Activated T-helper 1 cell treated with anti-CD3 and anti-CD28 coated beads, Interleukin-12 subunit alpha, Interleukin-12 subunit beta, Interleukin-2, Interleukin-4 antibody, amounts not matched to agents 30 ng/mL and 10 ng/mL and 1 ng/mL, durations not matched to agents 14 hours and 24 hours and 36 hours (primary cell): ENCODE measurements around the gene GPR183. TPM values are rescaled to one million over a fixed set of nuclear protein-coding genes. Genes with fewer than 3 reads are reported as not detected.

Experiments
- DNase-seq: peaks from one replicate; pipeline ENCODE4 v3.0.0; 2021; ENCODE audit warnings: low spot score
- H3K27ac Mint-ChIP-seq: one replicate; pipeline ENCODE4 v1.8.0; 2021; ENCODE audit warnings: mild to moderate bottlenecking, mixed read lengths
- H3K27me3 Mint-ChIP-seq: one replicate; pipeline ENCODE4 v1.8.0; 2022; ENCODE audit warnings: mild to moderate bottlenecking, moderate library complexity, mixed read lengths; ENCODE audit not compliant: insufficient read depth
- H3K36me3 Mint-ChIP-seq: one replicate; pipeline ENCODE4 v1.8.0; 2021; ENCODE audit warnings: low read depth, mixed read lengths
- H3K4me1 Mint-ChIP-seq: one replicate; pipeline ENCODE4 v1.8.0; 2021; ENCODE audit warnings: low read depth, mixed read lengths
- H3K4me3 Mint-ChIP-seq: one replicate; pipeline ENCODE4 v1.8.0; 2021; ENCODE audit warnings: mild to moderate bottlenecking, moderate library complexity, mixed read lengths
- H3K9me3 Mint-ChIP-seq: one replicate; pipeline ENCODE4 v1.8.0; 2021; ENCODE audit warnings: mixed read lengths
- intact Hi-C: fragments of 100-400 bp; cut with micrococcal nuclease; formaldehyde crosslinking; loops from one replicate; pipeline ENCODE4 v1.15.1; 2024
- total RNA-seq: library from RNA; stranded (reverse); gene quantifications from 2 replicates; pipeline ENCODE4 v1.2.3, GENCODE V29; 2022

GPR183 gene
- 22.6 and 23.6 TPM in 2 replicates for total RNA-seq

GRCh38 chr13:99307247-99307646 lies at the start of gene GPR183:
GPR183 (minus strand) TSS chr13:99307399; CDS start chr13:99296145, 11,254 bp downstream.
- peaks cover 32% of the 10 kb centered on the region for H3K36me3 Mint-ChIP-seq
- DNase-seq: no peak
- H3K27me3 Mint-ChIP-seq: no peaks in the 10 kb centered on the region
- H3K4me3 Mint-ChIP-seq: peak within 1 kb of the TSS; percentile 83
- H3K27ac Mint-ChIP-seq: peak within 1 kb of the TSS; percentile 87
- intact Hi-C loops: loop anchor here (1.0 to 10.0 kb wide), 7 partner anchors 8 to 298 kb away; partner anchors contain the start of gene CLYBL
- H3K9me3 Mint-ChIP-seq: no peaks in the 10 kb centered on the region
- peaks cover 88% of the 10 kb centered on the region for H3K4me1 Mint-ChIP-seq

GRCh38 chr13:99356262-99357091 lies 49.3 kb upstream of the GPR183 start:
- peaks cover 3% of the 10 kb centered on the region for H3K27me3 Mint-ChIP-seq
- no peaks in the 10 kb centered on the region for H3K9me3 Mint-ChIP-seq
- DNase-seq: peak; percentile 74
- intact Hi-C loops: loop anchor here (1.0 to 10.0 kb wide), 11 partner anchors 15 to 782 kb away; partner anchors contain the start of genes STK24 and UBAC2
- H3K27ac Mint-ChIP-seq: peak overlapping the region; percentile 95
- H3K4me1 Mint-ChIP-seq: peaks cover 99% of the 10 kb centered on the region
- H3K36me3 Mint-ChIP-seq: peaks cover 56% of the 10 kb centered on the region
- H3K4me3 Mint-ChIP-seq: peak overlapping the region; percentile 62

- H3K4me3 Mint-ChIP-seq: peak overlapping the region; percentile 62
- peaks cover 3% of the 10 kb centered on the region for H3K27me3 Mint-ChIP-seq
- DNase-seq: no peak
- peak overlapping the region; percentile 95 for H3K27ac Mint-ChIP-seq
- H3K9me3 Mint-ChIP-seq: no peaks in the 10 kb centered on the region
- H3K36me3 Mint-ChIP-seq: peaks cover 56% of the 10 kb centered on the region
- intact Hi-C loops: loop anchor here (1.0 to 10.0 kb wide), 11 partner anchors 15 to 781 kb away; partner anchors contain the start of genes STK24 and UBAC2
- H3K4me1 Mint-ChIP-seq: peaks cover 99% of the 10 kb centered on the region
These were observed 48.7 kb upstream of the GPR183 start for GRCh38 chr13:99356012-99356261.

GRCh38 chr13:99355267-99356011 lies 48.2 kb upstream of the GPR183 start:
- Mint-ChIP-seq H3K27me3 (peaks cover 3% of the 10 kb centered on the region), H3K27ac (peak overlapping the region; percentile 95), H3K36me3 (peaks cover 56% of the 10 kb centered on the region), H3K4me1 (peaks cover 99% of the 10 kb centered on the region), H3K4me3 (peak overlapping the region; percentile 62), H3K9me3 (no peaks in the 10 kb centered on the region)
- intact Hi-C loops: loop anchor here (1.0 to 10.0 kb wide), 11 partner anchors 16 to 781 kb away; partner anchors contain the start of genes STK24 and UBAC2
- DNase-seq: no peak

- no peaks in the 10 kb centered on the region for H3K9me3 Mint-ChIP-seq
- H3K4me3 Mint-ChIP-seq: peak overlapping the region; percentile 36
- peaks cover 3% of the 10 kb centered on the region for H3K27me3 Mint-ChIP-seq
- H3K27ac Mint-ChIP-seq: peak overlapping the region; percentile 77
- H3K4me1 Mint-ChIP-seq: peaks cover 90% of the 10 kb centered on the region
- H3K36me3 Mint-ChIP-seq: peaks cover 55% of the 10 kb centered on the region
- DNase-seq: no peak
- intact Hi-C loops: loop anchor here (5.0 to 10.0 kb wide), 2 partner anchors 267 to 780 kb away; partner anchors contain the start of gene STK24
These were observed 47.3 kb upstream of the GPR183 start for GRCh38 chr13:99354371-99354951.

- peaks cover 3% of the 10 kb centered on the region for H3K27me3 Mint-ChIP-seq
- H3K9me3 Mint-ChIP-seq: no peaks in the 10 kb centered on the region
- peak overlapping the region; percentile 36 for H3K4me3 Mint-ChIP-seq
- H3K27ac Mint-ChIP-seq: peak overlapping the region; percentile 77
- H3K4me1 Mint-ChIP-seq: peaks cover 84% of the 10 kb centered on the region
- no peak for DNase-seq
- intact Hi-C loops: loop anchor here (5.0 to 10.0 kb wide), 2 partner anchors 267 to 779 kb away; partner anchors contain the start of gene STK24
- peaks cover 54% of the 10 kb centered on the region for H3K36me3 Mint-ChIP-seq
These were observed 46.6 kb upstream of the GPR183 start for GRCh38 chr13:99353836-99354235.

- intact Hi-C loops: loop anchor here (5.0 to 10.0 kb wide), 2 partner anchors 266 to 778 kb away; partner anchors contain the start of gene STK24
- DNase-seq: no peak
- peaks cover 56% of the 10 kb centered on the region for H3K36me3 Mint-ChIP-seq
- peak overlapping the region; percentile 33 for H3K27ac Mint-ChIP-seq
- H3K4me1 Mint-ChIP-seq: peaks cover 79% of the 10 kb centered on the region
- H3K27me3 Mint-ChIP-seq: peaks cover 5% of the 10 kb centered on the region
- no peak overlapping the region for H3K4me3 Mint-ChIP-seq
- H3K9me3 Mint-ChIP-seq: no peaks in the 10 kb centered on the region
These were observed 46.0 kb upstream of the GPR183 start for GRCh38 chr13:99353246-99353600.

GRCh38 chr13:99352351-99353245 lies 45.4 kb upstream of the GPR183 start:
- H3K9me3 Mint-ChIP-seq: no peaks in the 10 kb centered on the region
- peaks cover 79% of the 10 kb centered on the region for H3K4me1 Mint-ChIP-seq
- DNase-seq: no peak
- peaks cover 56% of the 10 kb centered on the region for H3K36me3 Mint-ChIP-seq
- intact Hi-C loops: loop anchor here (5.0 to 10.0 kb wide), 2 partner anchors 265 to 778 kb away; partner anchors contain the start of gene STK24
- no peak overlapping the region for H3K4me3 Mint-ChIP-seq
- H3K27me3 Mint-ChIP-seq: peaks cover 5% of the 10 kb centered on the region
- H3K27ac Mint-ChIP-seq: peak overlapping the region; percentile 72

- Mint-ChIP-seq H3K4me1 (peaks cover 73% of the 10 kb centered on the region), H3K4me3 (no peak overlapping the region), H3K27ac (peak overlapping the region; percentile 65), H3K36me3 (peaks cover 61% of the 10 kb centered on the region), H3K27me3 (peaks cover 5% of the 10 kb centered on the region), H3K9me3 (no peaks in the 10 kb centered on the region)
- DNase-seq: no peak
- intact Hi-C loops: loop anchor here (5.0 to 10.0 kb wide), 2 partner anchors 264 to 777 kb away; partner anchors contain the start of gene STK24
These were observed 44.6 kb upstream of the GPR183 start for GRCh38 chr13:99351772-99352171.

- DNase-seq: no peak
- peaks cover 67% of the 10 kb centered on the region for H3K36me3 Mint-ChIP-seq
- no peaks in the 10 kb centered on the region for H3K9me3 Mint-ChIP-seq
These were observed 43.0 kb upstream of the GPR183 start for GRCh38 chr13:99350191-99350590.

GRCh38 chr13:99347911-99348451 lies 40.8 kb upstream of the GPR183 start:
- Mint-ChIP-seq H3K4me3 (no peak overlapping the region), H3K4me1 (peaks cover 41% of the 10 kb centered on the region), H3K9me3 (no peaks in the 10 kb centered on the region), H3K27ac (no peak overlapping the region), H3K27me3 (peaks cover 5% of the 10 kb centered on the region), H3K36me3 (peaks cover 68% of the 10 kb centered on the region)
- intact Hi-C loops: no loop called here
- no peak for DNase-seq

More at GRCh38 chr13:99350191-99350590, 43.0 kb upstream of the GPR183 start:
- Mint-ChIP-seq H3K27me3 (peaks cover 5% of the 10 kb centered on the region), H3K4me1 (peaks cover 63% of the 10 kb centered on the region), H3K4me3 (no peak overlapping the region), H3K27ac (no peak overlapping the region)
- intact Hi-C loops: loop anchor here (5.0 to 10.0 kb wide), 2 partner anchors 263 to 775 kb away; partner anchors contain the start of gene STK24
